RWPE1 (cell line): Measurements from ENCODE around the gene SHMT1.

Experiments used
- CTCF ChIA-PET: fragments of 350-600 bp; sonication (Branson Sonifier 250); formaldehyde crosslinking; extraction: SDS; loops from one replicate; lab custom pipeline; 2021; lab: Yijun Ruan, JAX
- POLR2A ChIA-PET: fragments of 400-600 bp; formaldehyde crosslinking; extraction: SDS; loops from one replicate; lab custom pipeline; 2020; ENCODE audit warnings: antibody characterized with exemption; ENCODE audit not compliant: low non-redundant PET; lab: Yijun Ruan, JAX
- DNase-seq: peaks from one replicate; pipeline ENCODE4 v3.0.0; 2012; ENCODE audit warnings: low spot score
- H3K27ac ChIP-seq: fragments of 450-650 bp; 2 replicates; pipeline ENCODE4 v1.5.1; 2017
- CTCF ChIP-seq: fragments of 450-650 bp; conservative IDR thresholded peaks from 2 replicates; pipeline ENCODE4 v1.5.1; 2017; ENCODE audit warnings: low read depth, mild to moderate bottlenecking

Gene SHMT1

GRCh38 chr17:18364166-18364565 lies 816 bp upstream of the SHMT1 start:
- no peak for TF ChIP-seq CTCF
- ChIA-PET CTCF (interaction anchor here (0.6 kb wide), 1 partner anchor 100 kb away, joined by 5 read pairs; no protein-coding TSS in a partner anchor), POLR2A (no interaction called here)
- H3K27ac ChIP-seq = peak overlapping the region; percentile 85
- no peak for DNase-seq

GRCh38 chr17:18362698-18363100 lies 651 bp downstream of the SHMT1 start:
- CTCF ChIA-PET = interaction anchor here (0.6 kb wide), 2 partner anchors 11 to 48 kb away, joined by 3 to 7 read pairs; partner anchors contain the start of genes SMCR8 and TOP3A
- POLR2A ChIA-PET = no interaction called here
- peak; percentile 54 for DNase-seq
- H3K27ac ChIP-seq = peak overlapping the region; percentile 85
- no peak for TF ChIP-seq CTCF

- H3K27ac ChIP-seq = peak overlapping the region; percentile 85
- no peak for DNase-seq
- CTCF ChIA-PET = interaction anchor here (0.7 kb wide), 1 partner anchor 43 kb away, joined by 5 read pairs; no protein-coding TSS in a partner anchor
Observed at GRCh38 chr17:18361837-18362697, 1.3 kb downstream of the SHMT1 start.

GRCh38 chr17:18360518-18360917 lies 2.8 kb downstream of the SHMT1 start:
- ChIA-PET POLR2A (no interaction called here), CTCF (no interaction called here)
- no peak for TF ChIP-seq CTCF
- peak overlapping the region; percentile 67 for H3K27ac ChIP-seq
- DNase-seq = no peak

More at GRCh38 chr17:18361837-18362697, 1.3 kb downstream of the SHMT1 start:
- POLR2A ChIA-PET = no interaction called here
- no peak for TF ChIP-seq CTCF

GRCh38 chr17:18356624-18357023 lies 6.7 kb downstream of the SHMT1 start:
- ChIA-PET CTCF (no interaction called here), POLR2A (no interaction called here)
- DNase-seq = no peak
- no peak for TF ChIP-seq CTCF
- H3K27ac ChIP-seq = peak overlapping the region; percentile 72

- POLR2A ChIA-PET = no interaction called here
- CTCF ChIA-PET = no interaction called here
- TF ChIP-seq CTCF = no peak
- H3K27ac ChIP-seq = no peak overlapping the region
- DNase-seq = no peak
Observed at GRCh38 chr17:18353541-18353940, 9.8 kb downstream of the SHMT1 start.
